Bronchial epithelial cell (primary cell): ENCODE results near the gene ZDHHC11. TPM values are rescaled to one million over a fixed set of nuclear protein-coding genes. Genes with fewer than 3 reads are reported as not detected.
"Not testable (repeated sequence)": the region's sequence is repeated elsewhere in the genome, so short reads cannot be mapped to it uniquely, and the experiment has no call there.

Experiments used
- DNase-seq: peaks from one replicate; pipeline ENCODE4 v3.0.0-alpha.2; 2010; ENCODE audit warnings: low read depth
- FAIRE-seq: peaks from 2 replicates; lab custom pipeline; 2011; peaks lifted over from hg19 to GRCh38; lab: Jason Lieb, UNC
- H3K27me3 ChIP-seq: 2 replicates; pipeline ENCODE4 v1.5.1; 2011; ENCODE audit warnings: low read length; ENCODE audit not compliant: control insufficient read depth, insufficient read depth
- H3K36me3 ChIP-seq: 2 replicates; pipeline ENCODE4 v1.5.1; 2011; ENCODE audit warnings: low read length; ENCODE audit not compliant: control insufficient read depth, insufficient read depth
- H3K4me3 ChIP-seq: 2 replicates; pipeline ENCODE4 v1.5.1; 2011; ENCODE audit warnings: mild to moderate bottlenecking, low read depth, low read length, control low read depth
- total RNA-seq: library from RNA; depleted of rRNA; stranded (reverse); fragments of >200 nt; gene quantifications from 2 replicates; pipeline ENCODE4 v1.2.1, GENCODE V29; 2014
- TF ChIP-seq, protein P1 (sequence below): IDR thresholded peaks from 2 replicates; pipeline ENCODE4 v1.5.1; 2011; ENCODE audit warnings: mild to moderate bottlenecking, moderate library complexity, low read length, control low read depth, inconsistent platforms; ENCODE audit not compliant: insufficient read depth, severe bottlenecking

Gene ZDHHC11
- total RNA-seq, 1 donor from 2014 or later: 0.53 TPM

DNA sequence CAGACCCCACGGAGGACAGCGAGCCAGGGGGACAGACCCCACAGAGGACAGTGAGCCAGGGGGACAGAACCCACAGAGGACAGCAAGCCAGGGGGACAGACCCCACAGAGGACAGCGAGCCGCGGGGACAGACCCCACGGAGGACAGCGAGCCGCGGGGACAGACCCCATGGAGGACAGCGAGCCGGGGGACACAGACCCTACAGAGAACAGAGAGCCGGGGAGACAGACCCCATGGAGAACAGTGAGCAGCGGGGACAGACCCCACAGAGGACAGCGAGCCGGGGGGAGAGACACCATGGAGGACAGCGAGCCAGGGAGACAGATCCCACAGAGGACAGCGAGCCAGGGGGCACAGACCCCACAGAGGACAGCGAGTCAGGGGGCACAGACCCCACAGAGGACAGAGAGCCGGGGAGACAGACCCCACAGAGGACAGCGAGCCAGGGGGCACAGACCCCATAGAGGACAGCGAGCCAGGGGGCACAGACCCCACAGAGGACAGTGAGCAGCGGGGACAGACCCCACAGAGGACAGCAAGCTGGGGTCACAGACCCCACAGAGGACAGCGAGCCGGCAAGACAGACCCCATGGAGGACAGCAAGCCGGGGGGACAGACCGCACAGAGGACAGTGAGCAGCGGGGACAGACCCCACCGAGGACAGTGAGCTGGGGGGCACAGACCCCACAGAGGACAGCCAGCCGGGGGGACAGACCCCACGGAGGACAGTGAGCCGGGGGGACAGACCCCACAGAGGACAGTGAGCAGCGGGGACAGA is 4.4 kb upstream of the ZDHHC11 start:
- DNase-seq (no peak), FAIRE-seq (no peak)
- Histone ChIP-seq H3K36me3 (no peaks in the 10 kb centered on the region), H3K27me3 (peaks cover 9% of the 10 kb centered on the region), H3K4me3 (no peak overlapping the region)
- TF ChIP-seq, protein P1, sequence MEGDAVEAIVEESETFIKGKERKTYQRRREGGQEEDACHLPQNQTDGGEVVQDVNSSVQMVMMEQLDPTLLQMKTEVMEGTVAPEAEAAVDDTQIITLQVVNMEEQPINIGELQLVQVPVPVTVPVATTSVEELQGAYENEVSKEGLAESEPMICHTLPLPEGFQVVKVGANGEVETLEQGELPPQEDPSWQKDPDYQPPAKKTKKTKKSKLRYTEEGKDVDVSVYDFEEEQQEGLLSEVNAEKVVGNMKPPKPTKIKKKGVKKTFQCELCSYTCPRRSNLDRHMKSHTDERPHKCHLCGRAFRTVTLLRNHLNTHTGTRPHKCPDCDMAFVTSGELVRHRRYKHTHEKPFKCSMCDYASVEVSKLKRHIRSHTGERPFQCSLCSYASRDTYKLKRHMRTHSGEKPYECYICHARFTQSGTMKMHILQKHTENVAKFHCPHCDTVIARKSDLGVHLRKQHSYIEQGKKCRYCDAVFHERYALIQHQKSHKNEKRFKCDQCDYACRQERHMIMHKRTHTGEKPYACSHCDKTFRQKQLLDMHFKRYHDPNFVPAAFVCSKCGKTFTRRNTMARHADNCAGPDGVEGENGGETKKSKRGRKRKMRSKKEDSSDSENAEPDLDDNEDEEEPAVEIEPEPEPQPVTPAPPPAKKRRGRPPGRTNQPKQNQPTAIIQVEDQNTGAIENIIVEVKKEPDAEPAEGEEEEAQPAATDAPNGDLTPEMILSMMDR: no peak

DNA sequence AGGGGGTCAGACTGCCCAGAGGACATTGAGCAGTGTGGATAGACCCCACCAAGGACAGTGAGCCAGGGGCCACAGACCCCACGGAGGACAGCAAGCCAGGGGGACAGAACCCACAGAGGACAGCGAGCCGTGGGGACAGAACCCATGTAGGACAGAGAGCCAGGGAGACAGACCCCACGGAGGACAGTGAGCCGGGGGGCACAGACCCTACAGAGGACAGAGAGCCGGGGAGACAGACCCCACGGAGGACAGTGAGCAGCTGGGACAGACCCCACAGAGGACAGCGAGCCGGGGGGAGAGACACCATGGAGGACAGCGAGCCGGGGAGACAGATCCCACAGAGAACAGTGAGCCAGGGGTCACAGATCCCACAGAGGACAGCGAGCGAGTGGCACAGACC is 3.4 kb upstream of the ZDHHC11 start:
- Histone ChIP-seq H3K4me3 (no peak overlapping the region), H3K36me3 (no peaks in the 10 kb centered on the region), H3K27me3 (peaks cover 13% of the 10 kb centered on the region)
- FAIRE-seq: no peak
- TF ChIP-seq, protein P1: no peak
- DNase-seq: no peak

DNA sequence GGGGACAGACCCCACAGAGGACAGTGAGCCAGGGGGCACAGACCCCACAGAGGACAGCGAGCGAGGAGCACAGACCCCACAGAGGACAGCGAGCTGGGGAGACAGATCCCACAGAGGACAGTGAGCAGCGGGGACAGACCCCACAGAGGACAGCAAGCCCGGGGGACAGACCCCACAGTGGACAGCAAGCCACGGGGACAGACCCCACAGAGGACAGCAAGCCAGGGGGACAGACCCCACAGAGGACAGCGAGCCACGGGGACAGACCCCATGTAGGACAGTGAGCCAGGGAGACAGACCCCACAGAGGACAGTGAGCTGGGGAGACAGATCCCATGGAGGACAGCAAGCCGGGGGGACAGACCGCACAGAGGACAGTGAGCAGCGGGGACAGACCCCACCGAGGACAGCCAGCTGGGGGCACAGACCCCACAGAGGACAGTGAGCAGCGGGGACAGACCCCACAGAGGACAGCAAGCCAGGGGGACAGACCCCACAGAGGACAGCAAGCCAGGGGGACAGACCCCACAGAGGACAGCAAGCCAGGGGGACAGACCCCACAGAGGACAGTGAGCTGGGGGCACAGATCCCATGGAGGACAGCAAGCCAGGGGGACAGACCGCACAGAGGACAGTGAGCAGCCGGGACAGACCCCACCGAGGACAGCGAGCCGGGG is 2.8 kb upstream of the ZDHHC11 start:
- not testable (repeated sequence) for DNase-seq, FAIRE-seq, H3K36me3 ChIP-seq, H3K4me3 ChIP-seq
- H3K27me3 ChIP-seq: peaks cover 13% of the 10 kb centered on the region

DNA sequence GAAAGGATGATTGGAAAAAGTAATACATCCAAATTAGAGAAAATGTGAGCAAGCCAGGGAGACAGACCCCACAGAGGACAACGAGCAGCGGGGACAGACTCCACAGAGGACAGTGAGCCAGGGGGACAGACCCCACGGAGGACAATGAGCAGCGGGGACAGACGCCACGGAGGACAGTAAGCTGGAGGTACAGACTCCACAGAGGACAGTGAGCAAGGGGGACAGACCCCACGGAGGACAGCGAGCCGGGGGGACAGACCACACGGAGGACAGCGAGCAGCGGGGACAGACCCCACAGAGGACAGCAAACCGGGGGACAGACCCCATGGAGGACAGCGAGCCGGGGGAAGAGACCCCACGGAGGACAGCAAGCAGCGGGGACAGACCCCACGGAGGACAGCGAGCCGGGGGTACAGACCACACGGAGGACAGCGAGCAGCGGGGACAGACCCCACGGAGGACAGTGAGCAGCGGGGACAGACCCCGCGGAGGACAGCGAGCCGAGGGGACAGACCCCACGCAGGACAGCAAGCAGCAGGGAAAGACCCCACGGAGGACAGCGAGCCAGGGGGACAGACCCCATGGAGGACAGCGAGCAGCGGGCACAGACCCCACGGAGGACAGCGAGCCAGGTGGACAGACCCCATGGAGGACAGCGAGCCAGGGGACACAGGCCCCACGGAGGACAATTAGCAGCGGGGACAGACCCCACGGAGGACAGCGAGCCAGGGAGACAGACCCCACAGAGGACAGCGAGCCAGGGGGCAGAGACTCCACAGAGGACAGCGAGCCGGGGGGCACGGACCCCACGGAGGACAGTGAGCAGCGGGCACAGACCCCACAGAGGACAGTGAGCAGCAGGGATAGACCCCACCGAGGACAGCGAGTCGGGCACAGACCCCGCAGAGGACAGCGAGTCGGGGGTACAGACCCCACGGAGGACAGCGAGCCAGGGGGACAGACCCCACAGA is 1.9 kb upstream of the ZDHHC11 start:
- TF ChIP-seq, protein P1: no peak
- Histone ChIP-seq H3K4me3 (no peak overlapping the region), H3K36me3 (no peaks in the 10 kb centered on the region), H3K27me3 (peaks cover 13% of the 10 kb centered on the region)
- no peak for FAIRE-seq
- DNase-seq: no peak

DNA sequence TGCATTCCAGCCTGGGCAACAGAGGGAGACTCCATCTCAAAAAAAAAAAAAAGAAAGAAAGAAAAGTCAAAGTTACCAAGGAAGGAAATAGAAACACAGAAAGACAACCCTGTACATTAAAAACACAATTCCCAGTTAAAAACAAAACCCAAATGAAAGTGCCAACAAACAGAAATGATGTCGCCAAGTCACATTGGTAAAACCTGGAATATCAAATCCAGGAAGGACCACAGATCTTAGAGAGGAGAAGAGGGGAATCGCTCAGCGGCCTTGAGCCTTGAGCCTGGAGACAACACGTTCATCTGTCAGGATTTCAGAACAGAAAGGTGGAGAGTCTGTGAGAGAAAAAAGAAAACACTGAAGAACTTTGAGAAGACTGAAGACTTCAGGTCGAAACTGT is 1.2 kb upstream of the ZDHHC11 start:
- DNase-seq (no peak), FAIRE-seq (no peak)
- H3K27me3 ChIP-seq: peaks cover 13% of the 10 kb centered on the region
- TF ChIP-seq, protein P1: no peak
- no peaks in the 10 kb centered on the region for H3K36me3 ChIP-seq
- H3K4me3 ChIP-seq: no peak overlapping the region
